Calu3 (cell line): ENCODE measurements around the gene GPR179. TPM values are rescaled to one million over a fixed set of nuclear protein-coding genes. Genes with fewer than 3 reads are reported as not detected.
A peak's percentile ranks its signal among the peaks of the same experiment; 100 is the strongest.

Experiments
- BruUV-seq: library from RNA; stranded (reverse); fragments of 400-500 nt; replicated peaks from 2 replicates; lab custom pipeline; 2021; lab: Mats Ljungman, UMichigan
- CTCF ChIA-PET: fragments of 300-600 bp; sonication (Branson Sonifier 250); formaldehyde crosslinking; loops from one replicate; lab custom pipeline; 2022; ENCODE audit warnings: antibody characterized with exemption; lab: Charles Lee
- DNase-seq: peaks from one replicate; pipeline ENCODE4 v3.0.0; 2022
- H3K27ac Mint-ChIP-seq: one replicate; pipeline ENCODE4 v1.8.0; 2022; ENCODE audit warnings: mixed read lengths; ENCODE audit not compliant: unreplicated experiment
- H3K27me3 Mint-ChIP-seq: one replicate; pipeline ENCODE4 v1.8.0; 2022; ENCODE audit warnings: mixed read lengths; ENCODE audit not compliant: unreplicated experiment
- H3K36me3 Mint-ChIP-seq: one replicate; pipeline ENCODE4 v1.8.0; 2022; ENCODE audit warnings: mild to moderate bottlenecking, moderate library complexity, mixed read lengths; ENCODE audit not compliant: insufficient read depth, unreplicated experiment
- H3K4me1 Mint-ChIP-seq: one replicate; pipeline ENCODE4 v1.8.0; 2022; ENCODE audit warnings: mild to moderate bottlenecking, low read depth, mixed read lengths; ENCODE audit not compliant: unreplicated experiment
- H3K4me3 Mint-ChIP-seq: one replicate; pipeline ENCODE4 v1.8.0; 2022; ENCODE audit warnings: mild to moderate bottlenecking, low read depth, moderate library complexity, mixed read lengths; ENCODE audit not compliant: unreplicated experiment
- H3K9me3 Mint-ChIP-seq: one replicate; pipeline ENCODE4 v1.8.0; 2022; ENCODE audit warnings: low read depth, mixed read lengths; ENCODE audit not compliant: unreplicated experiment
- CTCF ChIP-seq: fragments of 200-600 bp; IDR thresholded peaks from one replicate; pipeline ENCODE4 v1.8.0; 2022; ENCODE audit warnings: antibody characterized with exemption; ENCODE audit not compliant: unreplicated experiment
- intact Hi-C: fragments of 100-400 bp; cut with micrococcal nuclease; formaldehyde crosslinking; loops from one replicate; pipeline ENCODE4 v1.10.0; 2022; ENCODE audit not compliant: unreplicated experiment
- total RNA-seq: library from RNA; stranded (reverse); gene quantifications from 2 replicates; pipeline ENCODE4 v1.2.3, GENCODE V29; 2022

The GPR179 gene
- total RNA-seq, 1 experiment from 2014 or later: 0.45 TPM

GRCh38 chr17:38349097-38349730 is 5.5 kb upstream of the GPR179 start:
- CTCF ChIA-PET: interaction anchor here (0.5 to 10.3 kb wide), 35 partner anchors 9 to 505 kb away, joined by 3 to 434 read pairs (median 6); partner anchors contain the start of gene RPL23
- peaks cover 30% of the 10 kb centered on the region for H3K36me3 Mint-ChIP-seq
- peak; percentile 99 for DNase-seq
- no peak overlapping the region for H3K27ac Mint-ChIP-seq
- peak; percentile 100 for TF ChIP-seq CTCF
- no peaks in the 10 kb centered on the region for H3K9me3 Mint-ChIP-seq
- intact Hi-C loops: loop anchor here (1.0 kb wide), 1 partner anchor 65 kb away; no protein-coding TSS in a partner anchor
- H3K4me1 Mint-ChIP-seq: peaks cover 41% of the 10 kb centered on the region
- no TSS peak for BruUV-seq
- peaks cover 16% of the 10 kb centered on the region for H3K27me3 Mint-ChIP-seq
- H3K4me3 Mint-ChIP-seq: no peak overlapping the region

DNA sequence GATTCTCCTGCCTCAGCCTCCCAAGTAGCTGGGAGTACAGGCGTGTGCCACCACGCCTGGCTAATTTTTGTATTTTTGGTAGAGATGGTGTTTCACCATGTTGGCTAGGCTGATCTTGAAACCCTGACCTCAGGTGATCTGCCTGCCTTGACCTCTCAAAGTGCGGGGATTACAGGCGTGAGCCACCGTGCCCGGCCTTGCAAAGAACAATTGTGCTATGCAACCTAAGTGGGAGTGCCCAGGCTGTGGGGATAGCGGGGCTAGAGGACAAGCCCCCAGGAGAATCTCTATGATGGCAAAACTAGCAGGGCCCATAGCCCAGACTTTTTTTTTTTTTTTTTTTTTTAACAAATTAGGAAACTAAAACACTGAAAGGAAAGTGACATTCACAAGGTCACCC is 2.0 kb upstream of the GPR179 start:
- CTCF ChIA-PET: interaction anchor here (0.7 to 1.3 kb wide), 5 partner anchors 9 to 139 kb away, joined by 3 to 8 read pairs (median 5); no protein-coding TSS in a partner anchor
- no peaks in the 10 kb centered on the region for H3K36me3 Mint-ChIP-seq
- H3K27me3 Mint-ChIP-seq: peaks cover 37% of the 10 kb centered on the region
- H3K4me1 Mint-ChIP-seq: peaks cover 29% of the 10 kb centered on the region
- BruUV-seq: no TSS peak
- H3K27ac Mint-ChIP-seq: no peak overlapping the region
- no peaks in the 10 kb centered on the region for H3K9me3 Mint-ChIP-seq
- intact Hi-C loops: no loop called here
- no peak for DNase-seq
- no peak for TF ChIP-seq CTCF
- H3K4me3 Mint-ChIP-seq: no peak overlapping the region

GRCh38 chr17:38344420-38344745 is 627 bp upstream of the GPR179 start:
- intact Hi-C loops: no loop called here
- DNase-seq: no peak
- Mint-ChIP-seq H3K4me3 (no peak overlapping the region), H3K36me3 (no peaks in the 10 kb centered on the region), H3K9me3 (no peaks in the 10 kb centered on the region), H3K27me3 (peaks cover 45% of the 10 kb centered on the region), H3K27ac (no peak overlapping the region), H3K4me1 (peaks cover 16% of the 10 kb centered on the region)
- no TSS peak for BruUV-seq
- TF ChIP-seq CTCF: no peak
- CTCF ChIA-PET: interaction anchor here (0.8 to 1.7 kb wide), 3 partner anchors 10 to 70 kb away, joined by 3 to 4 read pairs (median 3); no protein-coding TSS in a partner anchor

DNA sequence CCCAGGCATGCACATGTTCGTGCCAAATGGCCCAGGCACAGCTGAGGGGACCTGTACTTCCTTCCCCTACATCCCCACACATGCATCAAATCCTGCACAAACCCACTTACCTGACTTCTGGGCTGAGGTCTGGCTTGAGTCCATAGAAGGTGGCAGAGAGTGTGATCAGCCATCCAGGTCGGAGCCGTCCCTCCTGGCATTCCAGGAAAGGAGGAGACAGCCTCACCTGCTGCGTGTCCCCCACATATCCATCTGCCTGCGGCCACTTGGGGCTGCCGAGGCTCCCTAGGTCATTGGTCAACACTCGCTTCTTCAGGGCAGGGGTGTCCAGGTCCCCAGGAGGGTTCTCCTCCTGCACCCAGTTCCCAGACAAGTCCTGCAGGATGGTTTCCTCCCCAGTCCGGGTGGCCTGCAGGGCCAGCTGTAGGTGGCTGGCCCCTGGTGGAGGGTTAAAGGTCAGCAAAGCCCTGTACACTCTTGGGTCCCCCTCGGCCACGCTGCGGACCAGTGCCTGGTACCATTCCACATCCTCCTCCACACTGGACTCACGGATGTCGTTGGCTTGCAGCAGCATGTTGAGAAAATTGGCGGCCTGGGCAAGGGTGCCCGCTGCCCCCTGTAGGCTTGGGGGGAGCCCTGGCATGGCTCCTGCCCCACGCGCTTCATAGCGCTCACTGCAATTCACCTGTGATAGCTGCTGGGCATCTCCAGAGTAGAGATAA is 709 bp downstream of the GPR179 start:
- intact Hi-C loops: no loop called here
- Mint-ChIP-seq H3K9me3 (no peaks in the 10 kb centered on the region), H3K27me3 (peaks cover 58% of the 10 kb centered on the region), H3K4me1 (peaks cover 8% of the 10 kb centered on the region), H3K4me3 (no peak overlapping the region), H3K27ac (no peak overlapping the region), H3K36me3 (no peaks in the 10 kb centered on the region)
- no TSS peak for BruUV-seq
- CTCF ChIA-PET: interaction anchor here (0.7 to 12.7 kb wide), 3 partner anchors 9 to 22 kb away, joined by 4 to 159 read pairs (median 6); partner anchors contain the start of gene SOCS7
- no peak for DNase-seq
- peak; percentile 33 for TF ChIP-seq CTCF
